Thymus (tissue), 11 donors: ENCODE results near the gene TTLL10. TPM values are rescaled to one million over a fixed set of nuclear protein-coding genes. Genes with fewer than 3 reads are reported as not detected.

Source experiments
- DNase-seq, 9 donors: peaks; one replicate each; pipeline ENCODE4 v3.0.0-alpha.2; 2013; ENCODE audit warnings: low spot score in 9 of 9, low read depth in 6 of 9, missing footprints in 1 of 9
- H3K27ac ChIP-seq, 2 donors: one replicate each; pipeline ENCODE4 v1.5.1; 2013; ENCODE audit warnings: control low read depth in 1 of 2, low read depth in 1 of 2, low read length in 1 of 2, mild to moderate bottlenecking in 1 of 2, moderate library complexity in 1 of 2
- H3K27me3 ChIP-seq, 2 donors: one replicate each; pipeline ENCODE4 v1.5.1; 2013; ENCODE audit warnings: low read length in 1 of 2; ENCODE audit not compliant: control insufficient read depth in 2 of 2, insufficient read depth in 1 of 2
- H3K36me3 ChIP-seq, 2 donors: one replicate each; pipeline ENCODE4 v1.5.1; 2013; ENCODE audit warnings: low read length in 1 of 2, mild to moderate bottlenecking in 1 of 2, moderate library complexity in 1 of 2; ENCODE audit not compliant: control insufficient read depth in 2 of 2, insufficient read depth in 2 of 2
- H3K4me1 ChIP-seq, 2 donors: one replicate each; pipeline ENCODE4 v1.5.1; 2013; ENCODE audit warnings: low read length in 2 of 2; ENCODE audit not compliant: control insufficient read depth in 2 of 2, insufficient read depth in 2 of 2
- H3K4me3 ChIP-seq, 2 donors: one replicate each; pipeline ENCODE4 v1.5.1; 2013; ENCODE audit warnings: low read length in 2 of 2, control low read depth in 1 of 2, mild to moderate bottlenecking in 1 of 2
- H3K9me3 ChIP-seq, 2 donors: one replicate each; pipeline ENCODE4 v1.5.1; 2013; ENCODE audit warnings: low read length in 1 of 2, mild to moderate bottlenecking in 1 of 2; ENCODE audit not compliant: control insufficient read depth in 2 of 2, insufficient read depth in 1 of 2
- WGBS: extraction: QIAGEN DNeasy Blood & Tissue Kit; methylation state at CpG from one replicate; pipeline ENCODE4 v1.1.7; 2013; 5-methylcytosine and 5-hydroxymethylcytosine counted together
- polyA plus RNA-seq: library from polyadenylated mRNA; stranded (reverse); fragments of 200-250 nt; gene quantifications from one replicate; pipeline ENCODE4 v1.2.3, GENCODE V29; 2013
- total RNA-seq: library from RNA; stranded (reverse); fragments of 120-200 nt; gene quantifications from one replicate; pipeline ENCODE4 v1.2.4, GENCODE V29; 2013
- donor health status: healthy.

Gene TTLL10
- total and polyA plus RNA-seq, 2 donors: 0.14 to 0.27 TPM

GRCh38 chr1:1199961-1200875 is 26.5 kb downstream of the TTLL10 start:
- H3K36me3 ChIP-seq: no peaks in the 10 kb centered on the region
- peaks cover 27 to 50% of the 10 kb centered on the region in 2 donors for H3K27me3 ChIP-seq
- H3K4me3 ChIP-seq: peak overlapping the region in 1 of 2 donors; percentile 52
- peaks cover 1 to 4% of the 10 kb centered on the region in 2 donors for H3K9me3 ChIP-seq
- peaks cover 3 to 4% of the 10 kb centered on the region in 2 donors for H3K4me1 ChIP-seq
- 78% methylated on average over 31 of the region's 31 CpGs for WGBS
- H3K27ac ChIP-seq: no peak overlapping the region
- DNase-seq: no peak

- H3K4me3 ChIP-seq: peak overlapping the region in 1 of 2 donors; percentile 52
- peak in 3 of 9 donors; percentile 41 to 65 (median 44) for DNase-seq
- H3K27ac ChIP-seq: no peak overlapping the region
- WGBS: 1% methylated on average over 109 of the region's 109 CpGs
- peaks cover 3 to 4% of the 10 kb centered on the region in 2 donors for H3K4me1 ChIP-seq
- H3K27me3 ChIP-seq: peaks cover 36 to 59% of the 10 kb centered on the region in 2 donors
- H3K9me3 ChIP-seq: peaks cover 1 to 4% of the 10 kb centered on the region in 2 donors
- no peaks in the 10 kb centered on the region for H3K36me3 ChIP-seq
Observed at GRCh38 chr1:1200876-1201810, 27.5 kb downstream of the TTLL10 start.

DNA sequence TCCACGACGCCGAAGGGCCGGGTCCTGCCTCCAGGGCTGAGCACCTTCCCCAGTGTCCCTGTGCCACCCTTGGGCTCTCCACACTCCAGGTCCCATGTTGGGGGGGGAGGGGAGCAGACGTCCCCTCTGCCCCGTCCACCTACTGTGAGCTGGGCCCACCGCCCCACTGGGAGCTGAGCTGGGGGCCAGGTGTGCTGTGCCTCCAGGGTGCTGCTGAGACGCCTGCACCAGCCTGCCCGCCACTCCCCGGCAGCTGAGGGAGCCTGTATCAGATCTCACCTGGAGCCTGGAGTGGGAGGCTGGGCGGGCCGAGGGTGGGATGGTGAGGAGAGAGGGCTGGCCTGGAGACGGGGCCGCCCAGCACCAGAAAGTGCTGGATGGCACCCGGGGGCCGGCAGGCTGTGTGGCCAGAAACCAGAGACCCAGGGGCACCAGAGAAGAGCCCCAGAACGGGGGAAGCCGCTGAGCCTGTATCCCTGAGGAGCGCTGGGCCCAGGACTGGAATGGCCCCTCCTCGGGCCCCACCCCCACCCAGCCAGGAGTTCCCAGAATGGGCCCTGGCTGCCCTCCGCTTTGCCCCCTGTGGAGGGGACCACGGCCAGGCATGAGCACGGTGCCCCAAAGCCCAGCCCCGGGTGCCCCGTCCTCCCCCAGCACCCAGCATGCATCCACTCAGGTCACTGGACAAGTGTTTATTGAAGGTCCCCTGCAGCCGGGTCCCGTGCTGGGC is 29.3 kb downstream of the TTLL10 start:
- Histone ChIP-seq H3K27me3 (peaks cover 51 to 75% of the 10 kb centered on the region in 2 donors), H3K36me3 (no peaks in the 10 kb centered on the region), H3K27ac (no peak overlapping the region), H3K9me3 (peaks cover 0 to 1% of the 10 kb centered on the region in 2 donors), H3K4me1 (peaks cover 3 to 12% of the 10 kb centered on the region in 2 donors), H3K4me3 (no peak overlapping the region)
- DNase-seq: no peak
- WGBS: 91% methylated on average over 27 of the region's 27 CpGs

DNA sequence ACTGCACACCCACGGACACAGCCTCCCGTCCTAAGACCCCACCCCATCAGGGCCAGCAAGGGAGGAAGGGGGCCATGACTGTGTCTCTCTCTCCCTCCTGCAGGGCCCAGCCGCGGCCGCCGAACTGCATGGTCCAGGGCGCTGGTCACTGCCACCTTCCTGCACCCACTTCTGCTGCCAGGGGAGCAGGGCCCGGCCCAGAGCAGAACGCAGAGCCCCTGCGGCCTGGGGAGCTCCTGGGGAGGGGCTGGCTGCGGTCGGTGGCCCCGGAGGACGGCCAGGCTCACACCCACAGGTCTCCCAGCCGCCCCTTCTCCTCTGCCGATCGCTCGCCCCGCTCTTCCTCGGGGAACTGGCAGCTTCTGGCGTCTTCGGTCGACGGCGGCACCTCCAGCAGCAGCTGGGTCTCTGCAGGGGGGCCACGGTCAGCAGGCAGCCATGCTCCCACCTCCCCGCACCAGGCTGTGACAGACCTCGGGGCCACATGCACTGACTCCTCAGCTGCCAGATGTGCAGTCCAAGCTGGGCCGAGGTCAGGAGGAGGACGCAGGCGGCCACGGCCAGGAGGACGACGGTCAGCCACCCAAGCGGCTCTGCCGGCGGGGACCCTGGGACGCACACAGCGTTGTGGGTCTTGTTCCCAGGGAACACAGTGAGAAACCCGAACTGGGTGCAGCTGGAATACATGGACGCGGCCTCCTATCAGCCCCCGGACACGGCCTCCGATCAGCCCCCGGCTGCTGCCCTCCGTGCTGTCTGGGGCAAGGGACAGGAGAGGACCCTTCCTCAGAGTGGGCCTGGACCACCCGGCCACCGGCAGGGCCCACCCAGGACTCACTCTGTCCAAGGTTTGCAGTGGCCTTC is 30.1 kb downstream of the TTLL10 start:
- Histone ChIP-seq H3K4me1 (peaks cover 3 to 20% of the 10 kb centered on the region in 2 donors), H3K4me3 (no peak overlapping the region), H3K27me3 (peaks cover 55 to 83% of the 10 kb centered on the region in 2 donors), H3K27ac (no peak overlapping the region), H3K9me3 (peaks cover 0 to 1% of the 10 kb centered on the region in 2 donors), H3K36me3 (no peaks in the 10 kb centered on the region)
- no peak for DNase-seq
- 95% methylated on average over 49 of the region's 49 CpGs for WGBS

DNA sequence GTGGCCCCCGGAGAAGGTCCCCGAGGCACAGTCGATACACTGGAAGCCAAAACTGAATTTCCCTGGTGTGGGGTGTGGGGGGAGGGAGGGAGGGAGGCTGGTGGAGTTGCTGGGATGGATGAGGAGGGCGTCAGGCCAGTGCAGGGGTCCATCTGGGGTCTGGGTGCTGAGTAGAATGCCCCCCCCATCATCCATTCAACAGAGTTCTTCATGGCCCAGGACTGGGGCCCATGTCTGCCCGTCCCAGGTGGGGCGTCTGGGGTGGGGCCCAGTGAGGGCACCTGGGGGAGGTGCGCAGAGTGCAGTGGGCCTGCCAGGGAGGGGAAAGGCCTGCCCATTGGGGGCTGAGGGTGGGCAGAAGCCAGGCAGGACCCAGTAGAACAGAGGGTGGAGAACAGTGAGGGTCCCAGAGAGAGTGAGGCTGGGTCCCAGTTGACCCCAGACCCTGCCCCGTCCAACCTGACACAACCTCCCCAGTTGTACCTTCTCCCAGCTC is 30.8 kb downstream of the TTLL10 start:
- H3K4me3 ChIP-seq: no peak overlapping the region
- H3K27me3 ChIP-seq: peaks cover 55 to 85% of the 10 kb centered on the region in 2 donors
- no peak for DNase-seq
- H3K9me3 ChIP-seq: peaks cover 0 to 1% of the 10 kb centered on the region in 2 donors
- no peak overlapping the region for H3K27ac ChIP-seq
- H3K36me3 ChIP-seq: no peaks in the 10 kb centered on the region
- H3K4me1 ChIP-seq: peaks cover 8 to 26% of the 10 kb centered on the region in 2 donors
- WGBS: 93% methylated on average over 8 of the region's 8 CpGs

- peaks cover 50 to 84% of the 10 kb centered on the region in 2 donors for H3K27me3 ChIP-seq
- DNase-seq: no peak
- H3K36me3 ChIP-seq: no peaks in the 10 kb centered on the region
- H3K4me1 ChIP-seq: peaks cover 8 to 29% of the 10 kb centered on the region in 2 donors
- no peak overlapping the region for H3K4me3 ChIP-seq
- H3K27ac ChIP-seq: no peak overlapping the region
- peaks cover 0 to 1% of the 10 kb centered on the region in 2 donors for H3K9me3 ChIP-seq
- WGBS: 91% methylated on average over 19 of the region's 19 CpGs
Observed at GRCh38 chr1:1204998-1205768, 31.5 kb downstream of the TTLL10 start.

DNA sequence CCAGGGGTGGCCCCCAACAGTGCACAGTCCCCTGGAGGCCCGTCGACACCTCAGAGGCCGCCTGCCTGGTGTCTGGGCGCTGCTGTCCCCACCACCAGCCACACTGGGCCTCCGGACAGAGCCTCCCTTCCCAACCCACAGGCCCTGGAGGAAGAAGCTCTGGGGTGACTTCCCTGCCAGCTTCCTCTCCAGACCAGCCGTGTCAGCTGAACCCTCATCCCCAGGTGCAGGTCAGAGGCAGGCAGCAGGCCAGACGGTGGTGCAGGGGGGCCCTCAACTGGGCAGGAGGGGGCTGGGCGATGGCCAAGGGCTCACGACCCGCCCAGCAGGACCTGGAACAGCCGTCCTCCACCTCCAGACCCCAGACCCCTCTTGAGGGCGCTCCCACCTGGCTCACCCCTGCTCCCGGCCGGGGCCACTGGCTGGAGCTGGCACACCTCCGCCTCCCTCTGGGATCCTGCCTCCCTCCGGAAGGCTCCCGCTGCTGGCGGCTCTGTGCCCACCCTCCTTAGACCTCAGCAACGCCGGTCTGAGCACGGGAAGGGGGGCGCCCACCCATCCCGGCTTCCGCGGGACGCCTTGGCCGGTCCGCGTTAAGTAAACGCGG is 32.2 kb downstream of the TTLL10 start:
- 15% methylated on average over 31 of the region's 31 CpGs for WGBS
- Histone ChIP-seq H3K27me3 (peaks cover 43 to 84% of the 10 kb centered on the region in 2 donors), H3K9me3 (no peaks in the 10 kb centered on the region), H3K36me3 (no peaks in the 10 kb centered on the region), H3K4me1 (peaks cover 8 to 26% of the 10 kb centered on the region in 2 donors), H3K4me3 (peak overlapping the region in 1 of 2 donors; percentile 0), H3K27ac (no peak overlapping the region)
- no peak for DNase-seq
